Heart left ventricle (tissue), 16 donors: ENCODE data around the gene FKBP2. TPM values are rescaled to one million over a fixed set of nuclear protein-coding genes. Genes with fewer than 3 reads are reported as not detected.

Source experiments
- ATAC-seq, 4 donors: fragments of 200-7000 bp; cut with Tn5 transposase; one replicate each; pipeline ENCODE4 v1.9.1; 2020 to 2022; ENCODE audit warnings: moderate library complexity in 4 of 4, mild to moderate bottlenecking in 3 of 4, moderate number of reproducible peaks in 1 of 4
- DNase-seq, 5 donors: peaks; one replicate each; pipeline ENCODE4 v3.0.0-alpha.2; 2020
- H3K27ac ChIP-seq, 12 donors: fragments of 200-600 bp; sonication (generic) in 4 of 12; one replicate each; pipeline versions ENCODE4 v1.5.0 to v1.8.0; 2016 to 2022; ENCODE audit warnings: mild to moderate bottlenecking in 2 of 12
- H3K27me3 ChIP-seq, 9 donors: fragments of 200-600 bp; sonication (generic) in 2 of 9; one replicate each; pipeline versions ENCODE4 v1.5.1 to v1.8.0; 2016 to 2022; ENCODE audit warnings: mild to moderate bottlenecking in 3 of 9
- H3K36me3 ChIP-seq, 9 donors: fragments of 200-600 bp; sonication (generic) in 2 of 9; one replicate each; pipeline versions ENCODE4 v1.5.0 to v1.8.0; 2018 to 2022; ENCODE audit warnings: mild to moderate bottlenecking in 2 of 9
- H3K4me1 ChIP-seq, 12 donors: fragments of 200-600 bp; sonication (generic) in 4 of 12; one replicate each; pipeline versions ENCODE4 v1.5.0 to v1.8.0; 2016 to 2022; ENCODE audit warnings: mild to moderate bottlenecking in 3 of 12
- H3K4me3 ChIP-seq, 12 donors: fragments of 200-600 bp; sonication (generic) in 4 of 12; one replicate each; pipeline versions ENCODE4 v1.5.0 to v1.8.0; 2017 to 2022; ENCODE audit warnings: mild to moderate bottlenecking in 9 of 12, moderate library complexity in 4 of 12
- H3K9me3 ChIP-seq, 12 donors: fragments of 200-600 bp; sonication (generic) in 4 of 12; one replicate each; pipeline versions ENCODE4 v1.5.0 to v1.8.0; 2016 to 2022; ENCODE audit warnings: mild to moderate bottlenecking in 1 of 12
- CTCF ChIP-seq, 12 donors: fragments of 200-600 bp; sonication (generic) in 4 of 12; IDR thresholded peaks; one replicate each; pipeline versions ENCODE4 v1.5.0 to v1.8.0; 2018 to 2022; ENCODE audit warnings: antibody characterized with exemption in 12 of 12, mild to moderate bottlenecking in 5 of 12
- POLR2A ChIP-seq, 2 donors: fragments of 450-650 bp; IDR thresholded peaks; one replicate each; pipeline ENCODE4 v1.6.1; 2017; ENCODE audit warnings: antibody characterized with exemption in 2 of 2, mild to moderate bottlenecking in 2 of 2, moderate library complexity in 2 of 2
- WGBS, 4 donors: extraction: QIAGEN DNeasy Blood & Tissue Kit in 2 of 4; methylation state at CpG; one replicate each; pipeline versions ENCODE4 v1.1.5 to v1.1.7; 2013 to 2018; 5-methylcytosine and 5-hydroxymethylcytosine counted together
- intact Hi-C, 10 donors: fragments of 100-400 bp; cut with DNase I; formaldehyde crosslinking; loops; one replicate each; pipeline versions ENCODE4 v1.11.1 to v1.14.2; 2022
- polyA plus RNA-seq, 2 donors: library from polyadenylated mRNA; stranded (reverse); fragments of 200-250 nt; gene quantifications; one replicate each; pipeline ENCODE4 v1.2.3, GENCODE V29; 2013
- total RNA-seq, 9 donors: library from RNA; depleted of rRNA in 2 of 9; stranded (reverse); fragments of >200 nt in 2 of 9; fragmentation: NEBNext Ultra II Directional in 3 of 9; extraction: Animal tissue kit (Norgen Biotek cat#: 25700) in 3 of 9; gene quantifications; one replicate each; pipeline versions ENCODE4 v1.1.0 to v1.2.4, GENCODE V29; 2016 to 2023
- donor health status: ischemic (EF 13 %, LVEDD 7.1; RV severe dilation, severe dysfunction).
- donor health status: healthy with polysubstance abuse.
- donor health status: DM: no; HTN: yes; CAD: no.
- donor health status: DM: no; HTN: no; CAD: no.
- donor health status: ischemic (EF 25% LVEDD 6.9; RV normal size, moderate dysfunction).
- donor health status: ischemic (EF 25% LVEDD 5.7; RV mildly dilated, moderate dysfunction).
- donor health status: healthy.
- donor health status: DM: yes; HTN: yes; CAD: no.
- donor health status: ischemic (EF 35%, LVEDD 5.7; RV mildly dilated, moderate dysfunction).
- donor health status: nonischemic (EF 11% LVEDD 7.7; RV severe dilation, severe dysfunction).
- donor health status: DM: yes; HTN: yes; CAD: no.
- donor health status: PGD.
- donor health status: ischemic (EF 29% LVEDD 5.4; RV normal size, mild dysfunction).
- donor health status: nonischemic (EF 23%, LVEDD 6.1; RV moderate dilation, normal function).

The FKBP2 gene
- total and polyA plus RNA-seq, 11 donors = 35.0 to 250 (median 52.9) TPM

GRCh38 chr11:64268025-64268892, 27.4 kb downstream of the FKBP2 start:
- intact Hi-C loops = loop anchor here in 3 of 10 donors (1.0 to 2.0 kb wide), 3 partner anchors 17 to 21 kb away; partner anchors contain the start of genes PLCB3 (in 2 of the 3) and PPP1R14B (in 1 of the 3)
- Histone ChIP-seq H3K27me3 (no peaks in the 10 kb centered on the region), H3K27ac (peak overlapping the region; percentile 86 to 100 (median 97)), H3K36me3 (peaks cover 0 to 38% (median 28%) of the 10 kb centered on the region in 9 donors), H3K4me1 (peaks cover 2 to 44% (median 33%) of the 10 kb centered on the region in 12 donors), H3K4me3 (peak overlapping the region; percentile 63 to 95 (median 79)), H3K9me3 (no peaks in the 10 kb centered on the region)
- ATAC-seq (peak in 2 of 4 donors; percentile 0), DNase-seq (peak in 4 of 5 donors; percentile 68 to 76 (median 71))
- 26 to 39% (median 36%) methylated on average over 21 to 23 of the region's 23 CpGs for WGBS, 4 donors
- TF ChIP-seq CTCF (IDR thresholded peaks at IDR 0.05) (no peak), POLR2A (IDR thresholded peaks at IDR 0.05) (no peak)

- peaks cover 0 to 31% (median 20%) of the 10 kb centered on the region in 9 donors for H3K36me3 ChIP-seq
- ATAC-seq = peak in 2 of 4 donors; percentile 7 to 27
- peak; percentile 59 to 84 (median 80) for DNase-seq
- H3K27me3 ChIP-seq = no peaks in the 10 kb centered on the region
- no peaks in the 10 kb centered on the region for H3K9me3 ChIP-seq
- peaks cover 2 to 51% (median 33%) of the 10 kb centered on the region in 12 donors for H3K4me1 ChIP-seq
- TF ChIP-seq CTCF (IDR thresholded peaks at IDR 0.05) (peak in 1 of 12 donors; percentile 12), POLR2A (IDR thresholded peaks at IDR 0.05) (no peak)
- peak overlapping the region; percentile 63 to 95 (median 79) for H3K4me3 ChIP-seq
- peak overlapping the region; percentile 86 to 100 (median 97) for H3K27ac ChIP-seq
- intact Hi-C loops = loop anchor here in 4 of 10 donors (1.0 to 2.0 kb wide), 3 partner anchors 18 to 22 kb away; partner anchors contain the start of genes PLCB3 (in 3 of the 4) and PPP1R14B (in 1 of the 4)
- 0 to 2% (median 1%) methylated on average over 14 to 34 of the region's 34 CpGs for WGBS, 4 donors
These were observed 28.1 kb downstream of the FKBP2 start for GRCh38 chr11:64268893-64269539.

GRCh38 chr11:64269540-64270220, 28.8 kb downstream of the FKBP2 start:
- Histone ChIP-seq H3K27me3 (no peaks in the 10 kb centered on the region), H3K4me3 (peak overlapping the region; percentile 63 to 98 (median 80)), H3K9me3 (no peaks in the 10 kb centered on the region), H3K4me1 (peaks cover 2 to 51% (median 33%) of the 10 kb centered on the region in 12 donors), H3K36me3 (peaks cover 0 to 24% (median 16%) of the 10 kb centered on the region in 9 donors), H3K27ac (peak overlapping the region; percentile 86 to 100 (median 97))
- DNase-seq (peak; percentile 98 to 99 (median 98)), ATAC-seq (peak; percentile 86 to 91 (median 90))
- 0 to 1% (median 0%) methylated on average over 25 to 58 of the region's 58 CpGs for whole genome bisulfite sequencing, 4 donors
- intact Hi-C loops = loop anchor here in 5 of 10 donors (1.0 to 2.0 kb wide), 7 partner anchors 16 to 36 kb away; partner anchors contain the start of genes ESRRA (in 3 of the 5), GPR137 (in 3 of the 5), FKBP2 (in 2 of the 5) and PLCB3 (in 2 of the 5)
- TF ChIP-seq CTCF (IDR thresholded peaks at IDR 0.05) = peak in 5 of 12 donors; percentile 6 to 53 (median 12)
- peak in 1 of 2 donors; percentile 50 for TF ChIP-seq POLR2A (IDR thresholded peaks at IDR 0.05)
